Umbilical cord (tissue), 2 donors: ENCODE data around the gene CSNK2A3. TPM values are rescaled to one million over a fixed set of nuclear protein-coding genes. Genes with fewer than 3 reads are reported as not detected.
"Not testable (repeated sequence)": the region's sequence is repeated elsewhere in the genome, so short reads cannot be mapped to it uniquely, and the experiment has no call there.

Experiments
- DNase-seq: peaks from one replicate; pipeline ENCODE4 v3.0.0-alpha.2; 2015; ENCODE audit warnings: low spot score
- total RNA-seq: library from RNA; depleted of rRNA; stranded (reverse); fragments of >200 nt; gene quantifications from one replicate; pipeline ENCODE4 v1.2.3, GENCODE V29; 2014; ENCODE audit warnings: low replicate concordance; ENCODE audit not compliant: insufficient read depth

The CSNK2A3 gene
- total RNA-seq, result 14.4 TPM

GRCh38 chr11:11352878-11353277 is at the start of gene CSNK2A3:
Gene CSNK2A3, minus strand, starts transcription at chr11:11353250. Its CDS starts 131 bp downstream, at chr11:11353119.
- DNase-seq, result not testable (repeated sequence)

DNA sequence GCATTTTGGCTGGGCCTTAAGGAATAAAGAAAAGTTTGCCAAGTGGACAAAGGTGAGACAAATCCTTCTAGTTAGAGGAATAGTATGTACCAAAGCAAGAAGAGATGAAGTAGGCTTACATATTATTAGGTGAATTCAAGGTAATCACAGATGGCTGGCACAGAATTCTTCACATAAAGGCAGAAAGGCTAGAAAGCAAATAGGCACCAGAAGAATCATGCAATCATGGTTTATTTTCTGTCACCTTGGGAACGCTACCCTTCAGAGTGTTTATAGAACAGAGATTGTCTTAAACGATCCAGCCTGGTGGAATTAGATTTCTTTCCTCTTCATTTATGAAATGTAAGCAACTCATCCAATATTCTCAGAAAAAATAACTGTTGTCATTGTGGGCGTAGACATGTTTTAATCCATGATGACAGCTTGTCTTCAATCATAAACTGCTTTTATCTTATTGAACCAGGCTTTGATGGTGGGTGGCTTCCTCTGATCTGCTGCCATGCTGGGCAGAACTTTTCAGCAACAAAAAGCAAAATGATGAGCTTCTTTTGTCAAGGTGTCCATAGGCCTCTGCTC is 49.0 kb upstream of the CSNK2A3 start:
- DNase-seq, result no peak

- DNase-seq, result no peak
Observed at GRCh38 chr11:11400635-11401232, 47.7 kb upstream of the CSNK2A3 start.

- DNase-seq, result no peak
Observed at GRCh38 chr11:11400121-11400520, 47.1 kb upstream of the CSNK2A3 start.

DNA sequence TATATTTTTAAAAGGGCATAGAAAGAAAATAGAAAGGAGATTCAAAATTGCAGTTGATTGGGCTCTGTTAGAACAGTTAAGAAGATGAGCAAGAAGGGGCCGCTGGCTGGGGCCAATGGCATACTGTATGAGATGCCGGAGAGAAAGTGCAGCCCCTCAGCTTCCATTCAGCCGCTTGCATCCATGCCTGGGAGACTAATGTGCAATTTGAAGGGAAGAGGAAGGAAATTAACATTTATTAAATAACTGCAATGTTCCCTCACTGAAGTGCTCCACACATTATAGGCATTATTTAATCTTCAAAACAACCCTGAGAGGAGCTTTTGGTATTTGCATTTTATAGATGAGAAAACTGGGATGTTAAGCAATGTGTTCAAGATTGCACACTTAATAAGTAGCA is 44.7 kb upstream of the CSNK2A3 start:
- DNase-seq, result no peak

- DNase-seq, result peak; percentile 56
Observed at GRCh38 chr11:11397036-11397415, 44.0 kb upstream of the CSNK2A3 start.

- DNase-seq, result peak; percentile 80
Observed at GRCh38 chr11:11396301-11397035, 43.4 kb upstream of the CSNK2A3 start.

DNA sequence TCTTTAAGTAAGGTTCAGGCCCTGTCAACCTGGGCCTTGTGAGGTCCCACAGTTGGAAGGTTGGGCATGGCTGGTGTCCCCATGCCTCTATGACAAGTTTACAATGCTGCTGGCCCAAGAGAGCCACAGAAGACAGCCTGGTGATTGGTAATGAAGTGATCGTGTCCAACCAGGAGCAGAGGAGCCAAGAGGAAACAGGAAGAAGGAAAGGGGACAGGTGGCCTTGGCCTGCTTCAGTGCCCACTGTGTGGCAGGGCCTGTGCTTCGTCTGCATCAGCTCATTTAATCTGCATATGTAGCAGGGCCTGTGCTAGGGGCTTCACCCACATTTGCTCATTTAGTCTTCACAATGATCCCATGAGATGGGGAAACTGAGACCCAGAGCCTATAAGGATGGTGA is 42.1 kb upstream of the CSNK2A3 start:
- DNase-seq, result no peak

DNA sequence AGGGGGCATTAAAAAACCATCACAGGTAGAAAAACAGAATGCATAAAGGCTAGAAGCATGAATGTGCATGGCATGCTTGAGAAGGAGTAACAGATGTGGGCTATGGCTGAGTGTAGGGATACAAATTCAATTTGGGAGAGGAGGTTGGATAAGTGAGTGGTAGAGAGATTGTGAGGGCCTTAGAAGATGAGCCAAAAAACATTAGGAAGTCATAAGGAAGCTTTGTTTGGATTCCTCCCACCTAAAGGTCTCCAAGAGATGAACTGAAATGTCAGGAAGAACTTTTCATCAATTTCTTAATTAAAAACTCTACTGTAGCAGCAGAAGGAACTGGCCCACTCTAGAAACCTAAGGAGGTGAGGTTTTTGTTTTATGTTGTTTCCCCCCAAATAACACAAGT is 41.2 kb upstream of the CSNK2A3 start:
- DNase-seq, result no peak

GRCh38 chr11:11391796-11392463 is 38.9 kb upstream of the CSNK2A3 start:
- DNase-seq, result peak; percentile 33

DNA sequence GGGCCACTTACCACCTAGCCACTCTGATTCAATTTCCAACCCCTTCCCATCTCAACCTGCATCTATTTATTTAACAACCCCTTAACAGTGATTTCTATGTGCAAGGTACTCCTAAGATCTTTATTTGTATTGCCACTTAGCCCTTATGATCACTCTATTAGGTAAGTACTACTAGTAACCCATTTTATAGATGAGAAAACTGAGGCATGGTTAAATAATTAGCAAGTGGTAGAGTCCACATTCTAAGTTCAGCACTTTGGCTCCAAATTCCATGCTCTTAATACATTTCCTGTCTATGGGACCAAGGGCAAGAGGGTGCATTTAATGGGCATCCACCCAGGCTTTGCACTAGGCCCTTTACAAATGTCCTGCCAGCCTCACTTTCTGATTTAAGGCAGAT is 38.1 kb upstream of the CSNK2A3 start:
- DNase-seq, result no peak

DNA sequence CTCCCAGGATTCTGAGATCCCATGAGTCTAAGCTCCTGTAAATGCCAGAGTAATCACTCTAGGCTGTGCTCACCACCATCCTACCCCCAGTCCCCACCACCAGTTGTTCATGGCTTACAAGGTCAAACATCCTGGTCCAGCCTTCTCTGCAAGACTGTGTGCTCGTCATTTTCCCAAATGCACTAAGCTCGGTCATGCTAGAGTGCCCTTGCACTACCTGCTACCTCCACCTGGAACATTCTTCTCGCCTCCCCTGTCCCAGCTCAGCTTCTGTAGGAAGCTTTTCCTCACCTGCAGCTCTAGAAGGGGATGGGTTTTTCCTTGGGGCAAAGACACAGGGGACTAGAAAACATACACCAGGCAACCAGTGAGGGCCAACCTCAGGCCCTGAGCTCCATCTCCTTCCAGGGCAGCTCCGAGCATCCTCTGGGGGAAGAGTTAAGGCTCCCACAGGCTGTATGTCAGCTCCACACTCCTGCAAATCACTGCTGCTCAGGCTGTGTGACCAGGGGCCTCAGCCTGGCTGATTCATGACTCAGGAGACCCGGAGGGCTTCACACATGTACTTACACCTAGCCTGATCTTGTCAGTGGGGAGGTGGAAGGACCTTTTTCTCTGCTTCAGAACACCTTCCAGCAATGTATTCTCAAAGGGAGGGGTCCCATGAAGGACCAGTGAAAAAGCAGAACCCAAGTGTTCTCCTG is 37.2 kb upstream of the CSNK2A3 start:
- DNase-seq, result no peak

DNA sequence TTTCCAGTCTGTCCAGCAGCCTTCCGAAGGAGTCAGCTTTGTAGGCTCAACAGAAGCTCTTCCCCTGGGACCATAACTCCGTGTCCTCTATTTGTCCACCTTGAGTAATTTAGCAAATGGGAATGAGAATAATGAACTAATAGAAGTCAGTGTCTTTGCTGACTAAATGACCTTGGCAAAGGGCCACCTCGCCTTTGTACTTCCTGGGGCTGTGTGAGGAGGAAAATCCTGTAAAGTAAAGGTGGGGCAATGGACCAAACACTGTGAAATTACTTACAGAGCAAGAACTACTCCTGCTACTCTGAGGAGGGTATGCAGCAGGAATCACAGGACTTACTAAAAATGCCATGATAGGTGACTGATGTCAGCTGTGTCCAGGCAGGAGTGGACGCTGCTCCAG is 36.2 kb upstream of the CSNK2A3 start:
- no peak for DNase-seq

DNA sequence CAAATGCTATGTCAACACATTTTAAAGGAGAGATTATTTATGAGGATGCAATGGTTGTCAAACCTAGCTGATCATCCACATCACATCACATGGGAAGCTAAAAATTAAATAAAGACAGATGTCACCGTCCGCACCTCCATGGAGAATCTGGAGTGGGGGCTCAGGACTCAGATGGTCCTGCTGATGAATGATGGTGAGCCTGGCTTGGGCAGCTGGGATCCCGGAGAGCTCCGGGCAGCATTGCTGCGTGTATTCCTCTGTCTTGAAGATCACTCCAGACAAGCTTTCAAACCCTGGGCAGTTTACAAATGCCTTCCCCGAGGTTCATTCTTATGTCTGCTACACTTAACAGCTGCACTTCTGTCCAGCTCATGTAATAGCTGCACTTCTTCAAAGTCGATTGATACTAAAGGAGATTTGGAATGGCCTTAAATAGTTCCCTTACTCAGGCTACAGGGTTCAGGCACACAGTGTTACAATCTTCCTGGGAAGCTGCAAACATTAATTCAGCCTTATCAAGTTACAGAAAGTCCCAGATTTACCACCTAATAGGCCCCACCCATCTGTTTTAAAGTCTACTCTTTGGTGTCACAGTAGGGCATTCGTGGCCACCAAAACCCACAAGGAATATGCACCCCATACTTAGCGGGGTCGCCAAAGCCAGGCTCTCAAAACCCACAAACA is 34.7 kb upstream of the CSNK2A3 start:
- peak; percentile 33 for DNase-seq

DNA sequence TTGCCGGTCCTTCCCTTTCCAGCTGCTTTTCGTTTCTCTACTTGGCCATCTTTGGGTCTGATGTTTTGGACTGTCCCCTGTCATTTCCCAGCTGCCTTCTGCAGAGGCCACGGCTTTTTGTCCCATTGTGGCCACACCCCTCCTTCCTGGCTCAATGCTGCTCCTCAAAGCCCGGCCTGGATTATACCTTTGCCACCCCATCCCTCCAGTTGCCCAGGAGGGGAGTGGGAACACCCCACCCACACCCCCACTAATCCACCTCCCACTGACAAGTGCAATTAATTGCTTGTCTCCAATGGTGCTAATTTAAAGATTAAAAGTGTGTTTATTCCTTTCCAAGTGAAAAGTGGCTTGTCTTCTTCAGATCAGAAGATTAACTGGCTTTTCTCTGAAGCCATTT is 34.2 kb upstream of the CSNK2A3 start:
- DNase-seq, result no peak

GRCh38 chr11:11384829-11385228 is 31.8 kb upstream of the CSNK2A3 start:
- DNase-seq, result no peak

DNA sequence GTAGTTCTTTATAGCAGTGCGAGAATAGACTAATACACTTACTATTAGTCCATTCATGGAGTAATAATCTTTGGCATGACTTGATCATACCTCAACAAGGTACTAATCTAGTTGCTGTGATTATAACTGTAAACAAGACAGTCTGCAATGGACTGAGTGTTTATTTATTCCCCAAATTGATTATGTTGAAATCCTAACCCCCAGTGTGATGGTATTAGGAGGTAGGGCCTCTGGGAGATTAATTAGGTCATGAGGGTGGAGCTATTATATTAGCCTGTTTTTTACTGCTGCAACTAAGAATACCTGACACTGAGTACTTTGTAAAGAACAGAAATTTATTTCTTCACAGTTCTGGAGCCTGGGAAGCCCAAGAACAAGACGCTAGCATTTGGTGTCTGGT is 30.9 kb upstream of the CSNK2A3 start:
- no peak for DNase-seq

- no peak for DNase-seq
Observed at GRCh38 chr11:11382858-11383532, 29.9 kb upstream of the CSNK2A3 start.

- DNase-seq, result no peak
Observed at GRCh38 chr11:11381471-11382105, 28.5 kb upstream of the CSNK2A3 start.

DNA sequence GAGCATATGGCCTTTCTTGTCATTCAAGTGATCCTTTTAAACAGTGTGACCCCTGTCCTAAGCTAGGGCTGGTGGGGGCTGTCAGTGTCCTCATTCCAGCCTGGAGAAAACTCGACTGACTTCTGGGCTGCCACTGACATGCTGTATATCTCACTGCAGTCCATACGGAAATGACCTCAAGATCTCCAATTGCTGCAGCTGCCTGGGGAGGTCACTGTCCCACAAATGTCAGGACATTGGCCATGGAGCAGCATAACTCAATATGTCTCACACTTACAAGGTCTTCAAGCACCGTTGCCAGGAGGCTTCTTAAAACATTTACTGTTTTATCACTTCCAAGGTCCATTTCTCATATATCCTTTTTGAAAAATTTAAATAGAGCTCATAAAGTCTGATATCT is 27.8 kb upstream of the CSNK2A3 start:
- no peak for DNase-seq
